CD4-positive, alpha-beta T cell treated with Interleukin-4 for 4 hours (primary cell): ENCODE data around the gene MRPL27.

Source experiments
- DNase-seq: peaks from one replicate; pipeline ENCODE4 v3.0.0-alpha.2; 2020

MRPL27 gene

GRCh38 chr17:50359998-50360461 is 13.0 kb downstream of the MRPL27 start:
- no peak for DNase-seq

- no peak for DNase-seq
These were observed 13.8 kb downstream of the MRPL27 start for GRCh38 chr17:50359005-50359699.

GRCh38 chr17:50358177-50358576 is 14.8 kb downstream of the MRPL27 start:
- DNase-seq, result no peak

DNA sequence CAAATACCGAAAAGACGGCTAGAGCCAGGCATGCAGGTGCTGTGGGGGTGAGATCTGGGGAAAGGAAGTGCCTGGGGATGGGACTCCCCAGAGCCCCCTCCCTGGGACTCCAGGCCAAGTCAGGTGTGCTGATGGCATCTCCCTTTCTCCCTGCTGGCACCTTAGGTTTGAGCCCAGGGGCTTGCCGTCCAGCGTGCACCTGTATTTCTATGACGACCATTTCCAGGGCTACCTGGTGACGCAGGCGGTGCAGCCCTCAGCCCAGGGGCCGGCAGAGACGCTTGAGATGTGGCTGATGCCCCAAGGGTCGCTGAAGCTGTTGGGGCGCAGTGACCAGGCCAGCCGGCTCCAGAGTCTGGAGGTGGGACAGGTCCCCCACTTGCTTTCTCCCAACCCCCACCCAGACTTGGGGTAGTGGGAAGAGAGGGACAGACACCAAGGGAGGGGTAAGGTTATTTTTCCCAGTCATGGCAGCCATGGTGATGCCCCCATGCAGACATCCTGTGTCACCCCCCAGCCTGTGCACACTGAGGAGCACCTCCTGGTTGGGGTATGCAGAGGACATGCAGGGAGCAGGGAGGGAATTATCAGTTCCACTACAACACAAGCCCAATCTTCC is 16.0 kb downstream of the MRPL27 start:
- DNase-seq, result no peak

DNA sequence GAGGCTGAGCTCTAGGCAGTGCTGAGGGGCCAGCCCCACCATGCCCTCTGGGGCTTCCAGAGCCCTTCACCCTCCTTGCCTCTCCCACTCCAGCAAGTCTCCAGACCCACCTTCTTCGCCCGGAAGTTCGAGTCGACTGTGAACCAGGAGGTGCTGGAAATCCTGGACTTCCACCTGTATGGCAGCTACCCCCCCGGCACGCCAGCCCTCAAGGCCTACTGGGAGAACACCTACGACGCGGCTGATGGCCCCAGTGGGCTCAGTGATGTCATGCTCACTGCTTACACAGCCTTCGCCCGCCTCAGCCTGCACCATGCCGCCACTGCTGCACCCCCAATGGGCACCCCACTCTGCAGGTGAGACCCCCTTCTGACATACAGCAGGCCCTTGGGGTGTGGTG is 16.6 kb downstream of the MRPL27 start:
- DNase-seq, result no peak

- DNase-seq, result no peak
These were observed 17.2 kb downstream of the MRPL27 start for GRCh38 chr17:50355701-50356341.

DNA sequence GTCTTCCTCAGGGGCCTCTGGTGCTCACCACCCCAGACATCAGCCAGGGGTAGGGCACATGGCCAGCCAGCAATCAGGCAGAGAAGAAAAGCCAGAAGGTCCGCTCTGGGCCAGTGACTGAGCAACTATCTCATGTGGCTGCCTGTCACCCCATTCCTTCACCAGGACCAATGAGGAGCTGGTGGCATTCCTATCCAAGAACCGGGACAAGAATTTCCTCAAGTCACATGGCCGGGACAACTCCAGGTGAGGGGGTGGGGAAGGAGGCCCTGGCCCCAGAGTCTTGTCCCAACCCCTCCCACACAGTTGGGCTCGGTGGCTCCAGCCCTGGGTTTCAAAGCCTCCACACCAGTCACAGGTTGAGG is 17.7 kb downstream of the MRPL27 start:
- DNase-seq, result no peak

DNA sequence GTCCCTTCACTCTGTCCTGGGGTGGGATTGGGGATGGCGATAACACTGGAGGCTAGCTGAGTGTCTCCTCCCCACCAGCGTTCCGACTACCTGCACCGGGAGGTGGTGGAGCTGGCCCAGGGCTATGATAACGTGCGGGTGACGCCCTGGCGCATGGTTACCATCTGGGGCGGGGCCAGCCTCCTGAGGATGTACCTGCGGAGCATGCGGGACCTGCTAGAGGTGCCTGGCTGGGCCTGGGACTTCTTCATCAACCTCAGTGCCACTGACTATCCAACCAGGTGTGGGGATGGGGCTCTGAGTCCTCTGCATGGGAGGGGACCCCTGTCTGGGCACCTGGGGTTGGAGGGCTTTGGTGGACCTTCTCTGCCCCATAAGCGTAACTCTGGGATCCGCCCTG is 18.2 kb downstream of the MRPL27 start:
- DNase-seq, result no peak

GRCh38 chr17:50354198-50354597 is 18.8 kb downstream of the MRPL27 start:
- DNase-seq, result no peak

DNA sequence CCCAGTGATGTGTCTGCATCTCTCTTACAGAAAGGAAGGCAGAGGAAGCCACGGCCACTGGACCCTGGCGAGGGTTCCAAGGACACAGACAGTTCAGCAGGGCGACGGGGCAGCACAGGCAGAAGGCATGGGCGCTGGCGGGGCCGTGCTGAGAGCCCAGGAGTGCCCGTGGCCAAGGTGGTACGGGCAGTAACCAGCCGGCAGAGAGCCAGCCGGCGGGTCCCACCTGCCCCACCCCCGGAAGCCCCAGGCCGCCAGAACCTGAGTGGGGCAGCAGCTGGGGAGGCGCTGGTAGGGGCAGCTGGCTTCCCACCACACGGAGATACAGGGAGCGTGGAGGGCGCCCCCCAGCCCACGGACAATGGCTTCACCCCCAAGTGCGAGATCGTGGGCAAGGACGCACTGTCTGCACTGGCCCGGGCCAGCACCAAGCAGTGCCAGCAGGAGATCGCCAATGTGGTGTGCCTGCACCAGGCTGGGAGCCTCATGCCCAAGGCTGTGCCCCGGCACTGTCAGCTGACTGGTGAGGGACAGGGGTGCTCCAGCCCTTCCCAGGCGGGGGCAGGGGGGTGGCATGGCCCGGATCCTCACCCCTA is 19.3 kb downstream of the MRPL27 start:
- no peak for DNase-seq

DNA sequence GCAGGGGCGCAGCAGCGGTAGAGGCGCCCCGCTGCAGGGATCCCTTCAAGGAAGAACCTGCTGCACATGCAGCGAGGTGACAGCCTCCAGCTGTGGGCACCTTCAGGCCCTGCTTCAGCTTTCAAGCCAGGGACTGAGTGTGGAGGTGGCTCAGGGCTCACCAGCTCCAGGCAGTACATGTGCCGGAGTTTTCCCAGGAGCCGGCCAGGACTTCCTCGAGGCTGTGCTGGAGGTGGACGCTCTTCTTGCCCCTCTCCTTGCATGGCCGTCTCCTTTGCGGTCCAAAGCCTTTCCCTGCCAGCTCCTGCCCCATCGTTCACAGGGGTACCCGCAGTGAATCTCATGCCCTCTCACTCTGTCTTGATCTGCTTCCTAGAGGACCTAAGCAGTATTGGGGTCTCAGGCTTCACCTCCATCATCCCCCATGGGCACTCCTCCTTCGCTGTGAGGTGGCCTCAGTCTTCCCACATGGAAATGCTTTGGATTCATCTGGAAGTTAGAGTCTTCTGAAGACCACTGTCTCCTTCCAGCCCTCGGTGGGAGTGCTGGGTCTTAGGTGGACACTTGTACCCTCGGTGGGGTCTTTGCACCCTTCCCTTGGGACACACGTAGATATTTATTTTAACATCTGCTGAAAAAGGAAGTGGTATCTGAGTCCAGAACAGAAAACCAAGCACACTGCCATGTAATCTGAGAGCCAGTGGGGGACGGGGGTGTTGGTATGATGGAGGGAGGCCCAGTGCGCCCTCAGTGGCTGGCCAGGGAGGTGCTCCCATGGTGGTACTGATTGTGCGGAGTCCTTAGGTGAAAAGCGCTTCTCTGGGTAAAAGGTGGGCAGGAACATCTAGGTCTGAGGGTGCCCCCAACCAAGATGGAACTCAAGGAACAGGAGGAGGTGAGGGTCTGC is 20.0 kb downstream of the MRPL27 start:
- DNase-seq, result no peak

- no peak for DNase-seq
These were observed 20.8 kb downstream of the MRPL27 start for GRCh38 chr17:50352072-50352692.

- no peak for DNase-seq
These were observed 22.3 kb downstream of the MRPL27 start for GRCh38 chr17:50350733-50351132.

DNA sequence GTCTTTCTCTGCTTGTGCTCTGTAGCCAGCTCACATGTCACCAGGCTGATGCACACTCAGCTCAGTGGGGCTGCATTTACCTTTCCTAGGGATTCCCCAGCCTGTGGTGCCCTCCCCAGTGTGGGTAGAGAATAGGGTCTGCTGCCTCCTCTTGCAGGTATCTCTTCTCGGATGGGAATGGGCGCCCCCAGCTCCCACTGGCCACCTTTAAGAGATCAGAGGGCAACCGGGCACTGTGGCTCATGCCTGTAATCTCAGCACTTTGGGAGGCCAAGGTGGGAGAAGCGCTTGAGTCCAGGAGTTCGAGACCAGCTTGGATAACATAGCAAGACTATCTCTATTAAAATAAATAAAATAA is 23.8 kb downstream of the MRPL27 start:
- no peak for DNase-seq

DNA sequence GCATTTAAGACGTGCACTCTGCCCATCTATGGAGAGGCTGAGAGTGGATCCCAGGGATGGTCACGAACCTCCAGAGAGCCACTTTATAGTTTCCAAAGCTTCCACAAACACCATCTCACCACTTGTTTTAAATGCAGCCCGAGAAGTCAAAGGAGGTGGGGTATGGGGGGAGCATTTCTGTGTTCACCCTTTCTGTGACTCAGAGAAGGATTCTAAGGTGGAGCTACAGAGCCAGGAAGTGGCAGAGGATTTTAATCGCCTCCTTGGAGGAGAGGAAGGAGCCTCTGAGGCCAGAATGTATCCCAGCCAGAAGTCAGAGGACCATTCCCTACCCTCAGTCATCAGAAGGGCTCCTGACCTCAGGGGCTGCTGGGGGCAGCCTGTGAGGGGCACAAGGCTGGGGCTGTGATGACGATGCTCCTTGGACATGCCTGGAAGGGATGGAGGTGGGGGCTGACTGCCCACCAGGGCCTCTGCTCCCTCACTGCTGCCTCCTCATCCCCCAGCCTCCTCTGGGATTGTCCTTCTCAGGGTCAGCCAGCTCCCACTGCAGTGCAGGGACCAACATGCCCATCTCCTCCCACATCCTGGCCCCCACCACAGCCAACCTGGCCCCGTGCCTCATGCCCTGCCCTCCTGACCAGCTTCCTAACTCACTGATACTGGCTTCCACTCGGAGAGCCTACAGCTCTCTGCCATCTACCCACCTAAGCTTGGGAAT is 24.3 kb downstream of the MRPL27 start:
- DNase-seq, result no peak

DNA sequence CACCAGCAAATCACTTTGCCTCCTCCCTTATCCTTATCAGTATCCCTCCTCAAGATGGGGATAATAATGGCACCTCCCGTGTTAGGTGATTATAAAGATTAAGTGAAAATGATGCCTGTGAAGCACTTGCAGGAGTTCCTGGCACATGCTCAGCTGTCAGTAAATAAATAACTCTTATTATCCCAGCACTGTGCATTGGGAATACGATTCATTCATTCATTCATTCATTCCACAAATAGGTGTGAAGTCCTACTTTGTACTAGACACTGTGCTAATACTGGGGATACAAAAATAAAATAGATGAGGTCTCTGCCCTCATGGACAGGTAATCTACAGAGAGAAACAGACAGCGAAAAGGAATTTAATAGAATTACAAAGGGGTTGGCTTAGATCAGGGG is 25.1 kb downstream of the MRPL27 start:
- no peak for DNase-seq

GRCh38 chr17:50347117-50347893 is 25.7 kb downstream of the MRPL27 start:
- DNase-seq, result no peak

DNA sequence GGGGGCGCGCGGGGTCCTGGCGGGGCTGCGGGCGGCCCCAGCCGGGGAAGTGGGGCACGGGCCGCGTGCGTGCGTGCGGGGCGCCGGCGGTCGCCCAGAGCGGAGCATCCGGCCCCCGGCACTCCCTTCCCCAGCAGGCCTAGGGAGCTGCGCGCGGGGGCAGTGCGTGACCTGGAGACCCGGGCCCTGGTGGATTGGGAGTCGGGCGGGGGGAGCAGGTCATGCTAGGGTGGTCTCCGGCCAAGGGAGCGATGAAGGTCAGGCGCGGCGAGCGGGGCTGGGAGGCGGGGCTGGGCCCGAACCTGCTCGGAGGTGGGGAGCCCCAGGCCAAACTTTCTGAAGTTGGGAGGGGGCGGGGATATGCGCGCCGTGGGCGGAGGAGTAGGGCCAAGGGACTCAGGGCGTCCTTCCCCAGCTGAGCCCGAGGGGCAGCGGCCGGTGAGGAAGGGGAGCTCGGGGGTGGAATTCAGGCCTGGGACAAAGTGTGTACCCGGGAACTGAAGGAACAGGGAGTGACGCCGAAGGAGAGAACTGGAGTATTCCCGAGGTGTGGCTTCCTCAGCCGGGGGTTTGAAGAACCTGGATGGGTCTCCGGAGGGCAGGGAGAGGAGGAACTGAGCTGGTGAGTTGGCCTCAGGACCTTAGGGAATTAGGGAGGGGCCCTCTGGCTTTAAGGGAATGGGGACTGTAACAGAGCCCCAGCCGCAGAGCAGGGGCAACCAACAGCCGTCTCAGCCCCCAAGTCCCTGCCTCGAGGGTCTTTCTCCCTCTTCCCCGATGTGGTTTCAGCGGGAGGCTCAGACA is 26.5 kb downstream of the MRPL27 start:
- peak; percentile 12 for DNase-seq

DNA sequence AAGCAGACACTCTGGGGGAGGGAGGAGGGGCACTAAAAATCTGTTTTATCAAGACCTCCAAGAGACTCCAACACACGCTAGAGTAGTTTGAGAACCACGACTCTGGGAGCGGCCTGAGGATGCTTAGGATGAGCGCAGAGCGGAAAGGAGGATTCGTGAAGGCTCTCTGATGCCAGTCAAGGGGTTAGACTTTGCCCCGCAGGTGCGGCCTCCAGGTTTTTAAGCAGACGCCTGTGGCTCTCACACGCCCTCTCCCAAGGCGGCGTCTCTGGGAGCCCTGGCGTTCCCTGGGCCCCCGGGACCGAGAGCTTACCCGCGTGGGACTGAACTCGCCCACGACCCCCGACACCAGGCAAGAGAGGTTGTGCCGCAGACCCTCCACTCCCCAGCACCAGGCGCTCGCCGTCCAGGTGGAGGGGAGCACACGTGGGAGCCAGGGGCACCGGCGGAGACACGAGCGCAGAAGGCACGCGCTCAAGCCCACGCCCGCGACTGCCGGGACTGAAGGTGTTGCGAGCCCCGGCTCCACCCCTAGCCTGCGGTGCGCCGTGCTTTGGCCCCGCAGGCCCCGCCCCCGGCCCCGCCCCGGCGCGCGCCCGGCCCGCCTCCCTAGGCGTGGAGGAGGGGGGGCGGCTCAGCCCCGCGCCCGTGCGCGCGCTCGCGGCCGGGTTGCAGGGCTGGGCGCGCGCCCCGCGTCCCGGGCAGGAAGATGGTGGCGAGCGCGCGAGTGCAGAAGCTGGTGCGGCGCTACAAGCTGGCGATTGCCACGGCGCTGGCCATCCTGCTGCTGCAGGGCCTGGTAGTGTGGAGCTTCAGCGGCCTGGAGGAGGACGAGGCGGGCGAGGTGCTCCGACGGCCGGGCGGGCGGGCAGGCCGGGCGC is 27.3 kb downstream of the MRPL27 start, which contains the start of gene XYLT2:
XYLT2 (plus strand) TSS at position 695 of the 881 bp plus-strand sequence; CDS start at position 710, 15 bp downstream.
- peak; percentile 89 for DNase-seq
